Suprapubic skin (tissue), 4 donors: ENCODE measurements around the gene TECPR2.

Experiments
- CTCF ChIP-seq, 2 donors: fragments of 200-600 bp in 1 of 2; fragments of 450-650 bp in 1 of 2; sonication (generic) in 1 of 2; IDR thresholded peaks; one replicate each; pipeline ENCODE4 v1.5.1; 2016 to 2019; ENCODE audit warnings: antibody characterized with exemption in 2 of 2, mild to moderate bottlenecking in 1 of 2, moderate library complexity in 1 of 2
- POLR2A ChIP-seq, 2 donors: fragments of 450-650 bp; IDR thresholded peaks; one replicate each; pipeline ENCODE4 v1.6.1; 2017; ENCODE audit warnings: antibody characterized with exemption in 2 of 2, mild to moderate bottlenecking in 2 of 2, moderate library complexity in 2 of 2
- POLR2AphosphoS5 ChIP-seq, 3 donors: sonication (generic); formaldehyde crosslinking; IDR thresholded peaks; one replicate each; pipeline ENCODE4 v1.6.1; 2017; ENCODE audit warnings: antibody characterized with exemption in 3 of 3

DNA sequence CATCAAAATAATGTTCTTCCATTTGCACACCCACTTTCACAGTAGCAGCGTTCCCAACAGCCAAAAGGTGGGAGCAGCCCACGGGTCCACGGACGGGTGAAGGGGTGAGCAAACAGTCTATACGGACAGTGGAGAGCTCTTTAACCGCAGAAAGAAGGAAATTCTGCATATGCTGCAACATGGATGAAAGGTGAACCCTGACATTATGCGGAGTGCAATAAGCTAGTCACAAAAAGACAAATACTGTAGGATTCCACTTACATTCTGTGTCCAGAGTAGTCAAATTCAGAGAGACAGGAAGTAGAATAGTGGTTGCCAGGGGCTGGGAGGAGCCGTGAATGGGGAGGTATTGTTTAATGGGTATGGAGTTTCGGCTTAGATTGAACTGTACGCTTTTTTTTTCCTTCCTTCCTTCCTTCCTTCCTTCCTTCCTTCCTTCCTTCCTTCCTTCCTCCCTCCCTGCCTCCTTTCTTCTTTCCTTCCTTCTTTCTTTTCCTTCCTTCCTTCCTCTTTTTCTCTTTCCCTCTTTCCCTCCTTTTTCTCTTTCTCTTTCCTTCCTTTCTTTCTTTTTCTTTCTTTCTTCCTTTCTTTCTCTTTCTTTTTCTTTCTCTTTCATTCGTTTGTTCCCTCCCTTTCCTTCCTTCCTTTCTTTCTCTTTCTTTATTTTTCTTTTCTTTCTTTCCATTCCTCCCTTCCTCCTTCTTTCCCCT lies 162.6 kb downstream of the TECPR2 start:
- TF ChIP-seq POLR2A (IDR thresholded peaks at IDR 0.05) (no peak), CTCF (IDR thresholded peaks at IDR 0.05) (no peak), POLR2AphosphoS5 (IDR thresholded peaks at IDR 0.05) (no peak)
